H1 (cell line): Measurements from ENCODE around the gene GULP1. TPM values are rescaled to one million over a fixed set of nuclear protein-coding genes. Genes with fewer than 3 reads are reported as not detected.

Experiments
- CTCF ChIA-PET: fragments of 300-600 bp; sonication (Branson Sonifier 250); formaldehyde crosslinking; loops from one replicate; lab custom pipeline; 2021; ENCODE audit not compliant: partially characterized antibody; lab: Charles Lee
- POLR2A ChIA-PET: fragments of 300-600 bp; sonication (Branson Sonifier 250); formaldehyde crosslinking; loops from one replicate; lab custom pipeline; 2021; ENCODE audit warnings: inconsistent platforms; ENCODE audit not compliant: partially characterized antibody; lab: Charles Lee
- DNase-seq, 2 experiments: peaks; one replicate each; pipeline versions ENCODE4 v3.0.0 to v3.0.0-alpha.2; 2010 to 2022; ENCODE audit warnings: low spot score in 2 of 2, low read depth in 1 of 2, mixed read lengths in 1 of 2
- FAIRE-seq: peaks from 2 replicates; lab custom pipeline; 2011; peaks lifted over from hg19 to GRCh38; lab: Jason Lieb, UNC
- H2AFZ ChIP-seq: 2 replicates; pipeline ENCODE4 v1.8.1; 2012; ENCODE audit warnings: low read length, inconsistent platforms
- H2AK5ac ChIP-seq: 2 replicates; pipeline ENCODE4 v1.6.1; 2013; ENCODE audit warnings: low read depth, low read length
- H2BK120ac ChIP-seq: replicated peaks from 2 replicates; pipeline ENCODE3; 2013; ENCODE audit warnings: low read depth, low read length, inconsistent platforms
- H2BK12ac ChIP-seq: 2 replicates; pipeline ENCODE4 v1.6.1; 2013; ENCODE audit warnings: low read depth, low read length
- H2BK15ac ChIP-seq: 2 replicates; pipeline ENCODE4 v1.6.1; 2013; ENCODE audit warnings: low read length
- H2BK20ac ChIP-seq: 2 replicates; pipeline ENCODE4 v1.6.1; 2013; ENCODE audit warnings: low read length
- H2BK5ac ChIP-seq: 2 replicates; pipeline ENCODE4 v1.6.1; 2013; ENCODE audit warnings: low read depth, low read length
- H3K14ac ChIP-seq: 2 replicates; pipeline ENCODE4 v1.6.1; 2013; ENCODE audit warnings: inconsistent platforms; ENCODE audit not compliant: insufficient read length
- H3K18ac ChIP-seq: 2 replicates; pipeline ENCODE4 v1.6.1; 2013; ENCODE audit warnings: low read length; ENCODE audit errors: extremely low read depth
- H3K23ac ChIP-seq: 2 replicates; pipeline ENCODE4 v1.6.1; 2013; ENCODE audit warnings: inconsistent platforms; ENCODE audit not compliant: insufficient read length
- H3K23me2 ChIP-seq: 2 replicates; pipeline ENCODE4 v1.6.1; 2013; ENCODE audit warnings: low read depth, low read length
- H3K27ac ChIP-seq: 2 replicates; pipeline ENCODE4 v1.6.1; 2011; ENCODE audit warnings: low read depth, low read length, inconsistent platforms
- H3K27me3 ChIP-seq, 4 experiments: replicated peaks in 1 of 4; 1 replicate in 1 of 4; 2 replicates in 3 of 4; pipeline versions ENCODE4 v1.6.1 to v1.8.1; 2011 to 2013; ENCODE audit warnings: low read length in 3 of 4, mild to moderate bottlenecking in 3 of 4, inconsistent platforms in 2 of 4, mixed read lengths in 2 of 4, moderate library complexity in 1 of 4; ENCODE audit not compliant: control insufficient read depth in 3 of 4, insufficient read depth in 3 of 4; ENCODE audit errors: extremely low read depth in 1 of 4
- H3K36me3 ChIP-seq, 4 experiments: 2 replicates each; pipeline versions ENCODE4 v1.6.1 to v1.8.1; 2011 to 2013; ENCODE audit warnings: mild to moderate bottlenecking in 4 of 4, low read length in 3 of 4, moderate library complexity in 2 of 4, control low read depth in 1 of 4, inconsistent platforms in 1 of 4; ENCODE audit not compliant: insufficient read depth in 4 of 4, control insufficient read depth in 2 of 4
- H3K4ac ChIP-seq: replicated peaks from 2 replicates; pipeline ENCODE3; 2013; ENCODE audit warnings: low read length, low read depth, mixed read lengths, inconsistent platforms; ENCODE audit not compliant: insufficient read length
- H3K4me1 ChIP-seq, 4 experiments: replicated peaks in 1 of 4; 1 replicate in 1 of 4; 2 replicates in 3 of 4; pipeline versions ENCODE4 v1.6.1 to v1.8.1; 2011 to 2013; ENCODE audit warnings: low read length in 3 of 4, inconsistent platforms in 2 of 4, mixed read lengths in 1 of 4; ENCODE audit not compliant: insufficient read depth in 4 of 4, control insufficient read depth in 3 of 4
- H3K4me2 ChIP-seq, 2 experiments: 2 replicates each; pipeline versions ENCODE4 v1.6.1 to v1.8.1; 2011 to 2013; ENCODE audit warnings: low read depth in 2 of 2, low read length in 2 of 2, control low read depth in 1 of 2, inconsistent platforms in 1 of 2, mild to moderate bottlenecking in 1 of 2; ENCODE audit not compliant: insufficient read depth in 1 of 2
- H3K4me3 ChIP-seq, 4 experiments: fragments of 200-600, 300-600 bp in 1 of 4; sonication (generic), shearing (Covaris generic), sonication (Bioruptor Twin) in 1 of 4; 2 replicates each; pipeline versions ENCODE4 v1.5.1 to v1.8.1; 2011 to 2016; ENCODE audit warnings: low read length in 4 of 4, low read depth in 3 of 4, control low read depth in 2 of 4, inconsistent platforms in 2 of 4, mild to moderate bottlenecking in 2 of 4, mixed read lengths in 1 of 4, moderate library complexity in 1 of 4; ENCODE audit not compliant: insufficient read depth in 2 of 4; ENCODE audit errors: extremely low read depth in 1 of 4
- H3K56ac ChIP-seq: replicated peaks from 2 replicates; pipeline ENCODE3; 2013; ENCODE audit warnings: low read depth, mild to moderate bottlenecking, mixed read lengths, low read length, inconsistent platforms; ENCODE audit not compliant: insufficient read length
- H3K79me1 ChIP-seq: 2 replicates; pipeline ENCODE4 v1.6.1; 2013; ENCODE audit warnings: low read depth, low read length, control low read depth
- H3K79me2 ChIP-seq, 2 experiments: 2 replicates each; pipeline versions ENCODE4 v1.6.1 to v1.8.1; 2012 to 2013; ENCODE audit warnings: low read length in 2 of 2, mild to moderate bottlenecking in 2 of 2, inconsistent platforms in 1 of 2; ENCODE audit not compliant: insufficient read depth in 2 of 2, control insufficient read depth in 1 of 2
- H3K9ac ChIP-seq, 4 experiments: replicated peaks in 1 of 4; 1 replicate in 1 of 4; 2 replicates in 3 of 4; pipeline versions ENCODE4 v1.6.1 to v1.8.1; 2011 to 2013; ENCODE audit warnings: low read depth in 3 of 4, low read length in 3 of 4, control low read depth in 2 of 4, mild to moderate bottlenecking in 2 of 4, moderate library complexity in 2 of 4, inconsistent platforms in 1 of 4; ENCODE audit errors: extremely low read depth in 1 of 4
- H3K9me3 ChIP-seq, 2 experiments: 2 replicates each; pipeline versions ENCODE4 v1.6.1 to v1.8.1; 2012 to 2013; ENCODE audit warnings: mild to moderate bottlenecking in 2 of 2, moderate library complexity in 2 of 2, control low read depth in 1 of 2, inconsistent platforms in 1 of 2, low read depth in 1 of 2, low read length in 1 of 2, mixed read lengths in 1 of 2; ENCODE audit not compliant: insufficient read depth in 2 of 2
- H4K20me1 ChIP-seq, 2 experiments: replicated peaks in 1 of 2; 2 replicates each; pipeline versions ENCODE3 to v1.8.1; 2011 to 2013; ENCODE audit warnings: inconsistent platforms in 2 of 2, low read length in 2 of 2, mild to moderate bottlenecking in 1 of 2; ENCODE audit not compliant: insufficient read depth in 2 of 2, control insufficient read depth in 1 of 2
- H4K5ac ChIP-seq: 2 replicates; pipeline ENCODE4 v1.6.1; 2013; ENCODE audit warnings: low read length, low read depth, mixed read lengths, inconsistent platforms; ENCODE audit not compliant: insufficient read length
- H4K8ac ChIP-seq: 2 replicates; pipeline ENCODE4 v1.8.0; 2013; ENCODE audit warnings: mild to moderate bottlenecking, moderate library complexity, low read length, inconsistent platforms; ENCODE audit not compliant: insufficient read depth; ENCODE audit errors: extremely low read depth
- H4K91ac ChIP-seq: replicated peaks from 2 replicates; pipeline ENCODE3; 2013; ENCODE audit warnings: low read length, mixed read lengths, inconsistent platforms; ENCODE audit not compliant: insufficient read length
- ASH2L ChIP-seq: fragments of 200-600, 300-600 bp; sonication (generic); IDR thresholded peaks from one replicate; pipeline ENCODE4 v1.7.1; 2017; ENCODE audit warnings: low read length
- CHD2 ChIP-seq: IDR thresholded peaks from 2 replicates; pipeline ENCODE4 v1.6.1; 2012; ENCODE audit warnings: low read length, improper control_type of control experiment
- GTF2F1 ChIP-seq: IDR thresholded peaks from 2 replicates; pipeline ENCODE4 v1.6.1; 2012; ENCODE audit warnings: low read depth, low read length, improper control_type of control experiment, borderline replicate concordance
- JUN ChIP-seq: IDR thresholded peaks from 2 replicates; pipeline ENCODE4 v1.6.1; 2011; ENCODE audit warnings: low read depth, mild to moderate bottlenecking, improper control_type of control experiment, low read length
- JUND ChIP-seq: IDR thresholded peaks from 2 replicates; pipeline ENCODE4 v1.6.1; 2011; ENCODE audit warnings: mild to moderate bottlenecking, improper control_type of control experiment, low read length
- KDM1A ChIP-seq: fragments of 200-600, 300-600 bp; sonication (generic); IDR thresholded peaks from 2 replicates; pipeline ENCODE4 v1.7.1; 2016; ENCODE audit warnings: mild to moderate bottlenecking, low read length, borderline replicate concordance
- KDM5A ChIP-seq: fragments of 200-600 bp; IDR thresholded peaks from 2 replicates; pipeline ENCODE4 v1.7.1; 2012; ENCODE audit warnings: mild to moderate bottlenecking, low read length, inconsistent platforms, mixed read lengths
- SP1 ChIP-seq: IDR thresholded peaks from 2 replicates; pipeline ENCODE4 v1.6.1; 2011; ENCODE audit warnings: low read depth, low read length
- SP2 ChIP-seq: IDR thresholded peaks from 2 replicates; pipeline ENCODE4 v1.6.1; 2012; ENCODE audit warnings: mild to moderate bottlenecking, low read length, inconsistent platforms
- WGBS, 2 experiments: shearing (Covaris generic) in 1 of 2; methylation state at CpG; one replicate each; pipeline versions ENCODE4 v1.1.6 to v1.1.7; 2013 to 2015; ENCODE audit warnings: low lambda C conversion rate in 2 of 2, mixed read lengths in 2 of 2, inconsistent platforms in 1 of 2, low coverage in 1 of 2, missing lambda C conversion rate in 1 of 2; ENCODE audit not compliant: insufficient replicate concordance in 2 of 2, insufficient coverage in 1 of 2, insufficient read length in 1 of 2; ENCODE audit errors: extremely low coverage in 1 of 2, missing lambda C conversion rate in 1 of 2; 5-methylcytosine and 5-hydroxymethylcytosine counted together
- polyA plus RNA-seq, 7 experiments: library from polyadenylated mRNA; depleted of rRNA in 3 of 7; stranded (reverse) in 5 of 7; unstranded in 2 of 7; fragments of >200 nt in 5 of 7; fragments of 200-250 nt in 2 of 7; gene quantifications; 1 replicate in 5 of 7; 2 replicates in 1 of 7; 4 replicates in 1 of 7; pipeline versions ENCODE4 v1.2.1 to v1.2.3, GENCODE V29; 2011 to 2013; ENCODE audit warnings: missing spikeins in 2 of 7, mixed read lengths in 2 of 7
- total RNA-seq: library from RNA; stranded (reverse); fragmentation: NEBNext Ultra II Directional; extraction: Animal tissue kit (Norgen Biotek cat#: 25700); gene quantifications from 2 replicates; pipeline ENCODE4 v1.2.1, GENCODE V29; 2021
- TF ChIP-seq, protein P1 (sequence below): IDR thresholded peaks from 2 replicates; pipeline ENCODE4 v1.6.1; 2011; ENCODE audit warnings: low read length, improper control_type of control experiment

GULP1 gene
- total and polyA plus RNA-seq, 2 of the 8 experiments (the other 6 are each of a cell fraction or from before 2014, with no cell fraction given), result 69.7 to 139 TPM

DNA sequence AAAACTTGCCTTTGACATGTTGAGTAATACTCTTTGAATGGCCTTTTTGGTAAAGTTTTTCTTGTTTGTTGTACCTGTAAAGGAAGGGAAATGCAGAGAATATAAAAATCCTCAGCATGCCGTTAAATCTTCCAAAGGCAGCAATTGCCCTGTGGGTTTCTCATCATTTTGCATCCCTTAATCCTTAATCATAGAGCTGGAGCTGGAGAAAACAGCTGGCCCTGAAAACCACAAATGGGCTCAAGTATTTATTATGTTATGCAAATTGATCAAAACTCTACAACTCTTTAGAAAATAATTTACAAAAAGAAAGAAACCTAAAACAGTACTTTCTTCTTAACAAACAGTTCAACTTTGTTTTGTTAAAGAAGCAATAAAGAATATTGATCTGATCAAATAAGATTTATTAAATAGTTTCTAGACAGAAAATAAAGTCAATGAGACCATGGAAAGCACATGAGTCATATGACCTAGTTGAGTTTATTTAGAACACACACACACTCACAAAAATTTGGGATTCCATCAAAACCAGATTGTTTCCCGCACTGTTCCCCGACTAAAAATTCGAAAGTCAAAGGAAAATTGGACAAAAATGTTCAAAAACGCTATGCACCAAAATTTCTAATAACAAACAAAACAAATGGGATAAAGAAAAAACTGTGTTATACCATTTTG is 309.0 kb downstream of the GULP1 start:
- no peaks in the 10 kb centered on the region for H3K27me3 ChIP-seq
- TF ChIP-seq, protein P1, sequence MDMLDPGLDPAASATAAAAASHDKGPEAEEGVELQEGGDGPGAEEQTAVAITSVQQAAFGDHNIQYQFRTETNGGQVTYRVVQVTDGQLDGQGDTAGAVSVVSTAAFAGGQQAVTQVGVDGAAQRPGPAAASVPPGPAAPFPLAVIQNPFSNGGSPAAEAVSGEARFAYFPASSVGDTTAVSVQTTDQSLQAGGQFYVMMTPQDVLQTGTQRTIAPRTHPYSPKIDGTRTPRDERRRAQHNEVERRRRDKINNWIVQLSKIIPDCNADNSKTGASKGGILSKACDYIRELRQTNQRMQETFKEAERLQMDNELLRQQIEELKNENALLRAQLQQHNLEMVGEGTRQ, result no peak
- TF ChIP-seq KDM5A, result no peak
- no peak for TF ChIP-seq KDM1A
- TF ChIP-seq JUND, result no peak
- TF ChIP-seq CHD2, result no peak
- no peak for TF ChIP-seq GTF2F1
- TF ChIP-seq JUN, result no peak
- no peak for TF ChIP-seq ASH2L
- TF ChIP-seq SP1, result no peak
- TF ChIP-seq SP2, result no peak

More for the DNA sequence above, 309.0 kb downstream of the GULP1 start:
- Histone ChIP-seq H2BK20ac (no peak overlapping the region), H3K23ac (no peak overlapping the region), H3K9ac (no peak overlapping the region), H4K5ac (no peak overlapping the region), H3K79me2 (no peaks in the 10 kb centered on the region), H3K79me1 (no peaks in the 10 kb centered on the region), H3K14ac (no peak overlapping the region), H3K4me2 (no peak overlapping the region), H2BK15ac (no peak overlapping the region), H3K4me1 (peaks cover 0 to 3% (median 0%) of the 10 kb centered on the region in 4 experiments; a peak in 2 of 7 replicates), H4K91ac (no peak overlapping the region), H3K4me3 (no peak overlapping the region), H2BK120ac (no peak overlapping the region), H4K8ac (no peak overlapping the region), H2BK5ac (no peak overlapping the region), H3K27ac (no peak overlapping the region), H3K36me3 (peaks cover 0 to 3% (median 0%) of the 10 kb centered on the region in 4 experiments; a peak in 1 of 8 replicates), H2BK12ac (no peak overlapping the region), H3K56ac (no peak overlapping the region), H2AK5ac (no peak overlapping the region), H3K9me3 (no peaks in the 10 kb centered on the region), H2AFZ (no peak overlapping the region), H4K20me1 (no peaks in the 10 kb centered on the region), H3K23me2 (no peaks in the 10 kb centered on the region; the same call in 1 of the 2 replicates), H3K18ac (no peak overlapping the region), H3K4ac (no peak overlapping the region)
- no peak for FAIRE-seq
- WGBS, 2 experiments, result 93% methylated on average over 5 of the region's 5 CpGs; no CpG with 5 or more reads in 1 of the 2 experiments
- DNase-seq, result no peak
- ChIA-PET CTCF (no interaction called here), POLR2A (no interaction called here)
